SK-N-MC (cell line): Measurements from ENCODE around the gene SNX24.

Experiments used
- EZH2 ChIP-seq: fragments of 200-600 bp; sonication (generic); IDR thresholded peaks from one replicate; pipeline ENCODE4 v1.6.1; 2017; ENCODE audit warnings: antibody characterized with exemption
- POLR2AphosphoS5 ChIP-seq: IDR thresholded peaks from 2 replicates; pipeline ENCODE4 v1.6.1; 2012; ENCODE audit warnings: mild to moderate bottlenecking, low read depth, low read length, borderline replicate concordance

DNA sequence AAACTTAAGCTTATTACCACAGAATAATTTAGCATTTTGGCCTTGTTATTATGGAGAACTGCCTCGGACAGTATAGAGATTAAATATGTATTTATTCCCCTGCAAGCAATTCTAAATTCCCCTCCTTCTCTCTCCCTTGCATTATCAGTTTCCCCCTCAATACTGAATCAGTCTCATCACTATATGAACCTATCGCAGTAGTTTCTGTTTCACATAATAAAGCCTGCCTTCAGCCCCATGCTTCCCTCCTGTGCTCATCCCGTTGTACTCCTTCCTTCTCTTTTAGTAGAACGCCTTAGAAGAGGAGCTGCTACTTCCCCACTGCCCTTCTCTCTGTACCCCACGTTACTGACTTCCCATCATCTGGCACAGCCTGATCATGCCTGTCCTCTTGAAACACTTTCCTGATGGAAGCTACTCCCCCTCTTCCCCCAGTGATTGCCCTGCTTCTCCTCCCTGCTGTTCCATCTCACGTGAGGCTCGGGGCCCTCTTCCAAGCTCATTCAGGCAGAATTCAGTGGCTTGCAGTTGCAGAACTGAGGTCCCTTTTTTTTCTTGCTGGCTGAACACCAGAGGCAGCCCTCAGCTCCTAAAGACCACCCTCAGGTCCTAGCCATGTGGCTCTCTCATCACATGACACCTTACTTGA lies 97.8 kb downstream of the SNX24 start:
- TF ChIP-seq POLR2AphosphoS5 (no peak), EZH2 (no peak)
